Activated T-cell treated with anti-CD3 and anti-CD28 coated beads, Interleukin-2, amount 50 U/mL, for 4 hours (primary cell): ENCODE data around the gene ALDOB. TPM values are rescaled to one million over a fixed set of nuclear protein-coding genes. Genes with fewer than 3 reads are reported as not detected.

ENCODE experiments used
- ATAC-seq, 2 donors: fragments of 200-7000 bp; cut with Tn5 transposase; one replicate each; pipeline ENCODE4 v1.10.0; 2021
- DNase-seq: peaks from one replicate; pipeline ENCODE4 v3.0.0-alpha.2; 2020
- H3K27me3 Mint-ChIP-seq: one replicate; pipeline ENCODE4 v1.8.0; 2021; ENCODE audit warnings: low read depth, mixed read lengths
- H3K36me3 Mint-ChIP-seq: one replicate; pipeline ENCODE4 v1.8.0; 2022; ENCODE audit warnings: mixed read lengths; ENCODE audit not compliant: insufficient read depth
- H3K4me1 Mint-ChIP-seq: one replicate; pipeline ENCODE4 v1.8.0; 2021; ENCODE audit warnings: low read depth, mixed read lengths
- H3K4me3 Mint-ChIP-seq: one replicate; pipeline ENCODE4 v1.8.0; 2021; ENCODE audit warnings: mild to moderate bottlenecking, moderate library complexity, mixed read lengths
- H3K9me3 Mint-ChIP-seq: one replicate; pipeline ENCODE4 v1.8.0; 2021; ENCODE audit warnings: mixed read lengths
- total RNA-seq, 3 donors: library from RNA; stranded (reverse); gene quantifications; one replicate each; pipeline ENCODE4 v1.2.1, GENCODE V29; 2021

The ALDOB gene
- 1 to 10 TPM in 1 of 3 donors, under 1 TPM in 2; 0.79 to 1.3 (median 0.89) TPM for total RNA-seq

DNA sequence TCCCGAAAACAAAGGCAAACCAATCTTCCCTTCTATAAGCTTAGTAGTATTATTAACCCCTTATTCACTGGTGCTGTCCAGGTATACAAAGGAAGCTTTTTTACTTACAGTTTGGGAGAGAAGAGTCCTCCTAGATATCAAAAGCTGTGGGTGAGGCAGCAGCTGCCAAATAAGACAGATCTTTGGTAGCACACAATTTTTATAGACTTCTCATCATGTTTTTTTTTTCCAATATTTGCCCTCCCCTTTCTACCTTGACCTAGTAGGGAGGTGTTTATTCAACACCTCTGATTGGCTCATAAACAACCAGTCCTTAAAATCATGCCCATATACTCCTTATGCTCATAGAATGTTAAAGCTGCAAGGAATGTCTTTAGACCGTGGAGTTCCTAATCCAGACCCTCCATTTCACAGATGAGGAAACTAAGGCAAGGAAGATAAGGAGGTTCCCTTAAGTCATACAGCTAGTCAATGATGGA is at the start of gene ALDOB:
Gene ALDOB (minus strand): TSS at position 174 of the 479 bp plus-strand sequence. CDS start 4,887 bp downstream, outside the sequence.
- DNase-seq, result no peak
- no peaks in the 10 kb centered on the region for H3K4me1 Mint-ChIP-seq
- H3K9me3 Mint-ChIP-seq, result no peaks in the 10 kb centered on the region
- no peaks in the 10 kb centered on the region for H3K36me3 Mint-ChIP-seq
- H3K4me3 Mint-ChIP-seq, result no peak within 1 kb of the TSS
- ATAC-seq, result no peak
- peaks cover 20% of the 10 kb centered on the region for H3K27me3 Mint-ChIP-seq

DNA sequence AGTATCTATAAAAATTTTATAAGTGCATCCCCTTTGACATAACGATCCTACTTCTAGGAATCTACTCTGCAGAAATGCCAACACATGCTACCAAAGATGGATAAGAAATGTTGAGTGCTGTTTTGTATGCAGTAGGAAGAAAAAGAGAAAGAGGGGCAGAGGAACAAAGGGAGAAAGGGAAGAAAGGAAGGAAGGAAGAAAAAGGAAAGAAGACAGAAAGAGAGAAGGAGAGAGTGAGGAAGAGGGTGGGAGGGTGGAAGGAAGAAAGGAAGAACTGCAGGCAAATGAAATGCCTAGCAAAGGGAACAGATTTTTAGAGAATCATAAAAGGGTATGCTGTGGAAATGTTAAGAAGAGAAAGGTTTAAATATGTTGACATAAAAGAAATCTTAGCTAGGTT is 48.5 kb upstream of the ALDOB start:
- peaks cover 4% of the 10 kb centered on the region for H3K4me1 Mint-ChIP-seq
- ATAC-seq (no peak), DNase-seq (no peak)
- no peaks in the 10 kb centered on the region for H3K36me3 Mint-ChIP-seq
- no peaks in the 10 kb centered on the region for H3K9me3 Mint-ChIP-seq
- H3K4me3 Mint-ChIP-seq, result no peak overlapping the region
- H3K27me3 Mint-ChIP-seq, result peaks cover 44% of the 10 kb centered on the region

DNA sequence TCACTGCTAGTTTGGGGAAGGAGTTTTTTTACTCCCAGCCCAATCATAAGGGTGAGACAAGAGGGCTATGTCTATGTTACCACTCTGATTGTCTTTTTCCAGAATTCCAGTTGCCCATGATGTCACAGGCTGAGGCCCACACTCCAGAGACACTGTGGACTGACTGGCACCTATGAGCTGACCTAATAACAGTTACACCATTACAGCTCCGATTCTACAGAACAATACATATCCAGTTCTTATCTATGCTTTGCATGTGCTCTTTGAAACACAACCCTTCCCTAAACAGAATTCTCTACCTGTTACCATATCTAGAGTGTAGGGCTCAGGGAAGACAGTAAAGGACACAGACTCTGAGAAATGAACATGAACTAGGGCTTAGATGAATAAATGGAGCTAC is 45.7 kb upstream of the ALDOB start:
- peaks cover 29% of the 10 kb centered on the region for H3K27me3 Mint-ChIP-seq
- no peaks in the 10 kb centered on the region for H3K9me3 Mint-ChIP-seq
- DNase-seq (no peak), ATAC-seq (no peak)
- no peaks in the 10 kb centered on the region for H3K36me3 Mint-ChIP-seq
- H3K4me3 Mint-ChIP-seq, result no peak overlapping the region
- H3K4me1 Mint-ChIP-seq, result no peaks in the 10 kb centered on the region

DNA sequence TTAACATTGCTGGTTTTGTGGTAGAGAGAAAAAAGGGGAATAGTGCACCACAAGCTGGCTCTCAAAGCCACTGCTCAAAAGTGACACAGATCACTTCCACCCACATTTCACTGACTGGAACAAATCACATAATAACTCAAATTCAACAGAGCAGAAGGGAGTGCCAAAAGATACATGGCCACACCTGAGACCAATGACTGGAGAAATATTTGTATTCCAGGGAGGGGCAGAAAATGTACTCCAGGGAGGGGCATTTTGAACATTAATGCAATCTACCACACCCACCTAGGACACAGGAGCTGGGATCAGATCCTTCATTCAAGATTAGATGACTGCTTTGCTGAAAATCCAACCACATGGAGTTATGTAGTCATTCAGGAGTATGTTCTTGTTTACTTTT is 44.8 kb upstream of the ALDOB start:
- no peak for DNase-seq
- no peak for ATAC-seq
- H3K9me3 Mint-ChIP-seq, result no peaks in the 10 kb centered on the region
- peaks cover 25% of the 10 kb centered on the region for H3K27me3 Mint-ChIP-seq
- H3K4me1 Mint-ChIP-seq, result no peaks in the 10 kb centered on the region
- H3K4me3 Mint-ChIP-seq, result no peak overlapping the region
- H3K36me3 Mint-ChIP-seq, result no peaks in the 10 kb centered on the region

DNA sequence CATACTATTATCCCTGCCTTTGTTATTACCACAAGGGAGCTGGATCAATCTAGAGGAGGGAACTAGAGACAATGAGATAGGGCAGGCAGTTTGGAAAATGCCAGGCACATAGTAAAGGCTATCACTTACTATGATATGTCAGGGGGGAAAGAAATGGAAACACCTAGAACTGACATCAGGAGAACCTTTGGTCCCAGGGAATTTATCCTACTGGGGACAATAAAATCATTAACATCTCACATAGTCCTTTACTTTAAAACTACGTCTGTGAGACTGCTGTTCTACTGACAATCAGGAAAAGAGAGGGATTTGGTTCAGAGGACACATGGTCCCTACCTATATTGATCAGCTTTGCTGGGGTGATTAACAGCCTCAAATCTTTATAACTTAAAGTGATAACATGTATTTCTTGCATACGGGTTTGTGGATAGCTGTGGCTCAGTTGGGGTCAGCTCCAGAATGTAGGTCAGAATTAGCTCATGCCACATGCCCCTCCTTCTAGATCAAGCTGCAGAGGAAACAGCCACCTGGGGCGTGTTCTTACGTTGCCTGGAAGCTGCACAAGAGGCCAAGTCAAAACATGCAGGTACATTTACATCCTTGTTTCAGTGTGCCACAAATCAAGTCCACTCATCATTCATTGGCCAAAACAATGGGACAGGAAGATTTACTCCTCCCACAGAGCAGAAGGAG is 43.9 kb upstream of the ALDOB start:
- DNase-seq (no peak), ATAC-seq (no peak)
- H3K4me3 Mint-ChIP-seq, result no peak overlapping the region
- peaks cover 27% of the 10 kb centered on the region for H3K27me3 Mint-ChIP-seq
- H3K36me3 Mint-ChIP-seq, result no peaks in the 10 kb centered on the region
- H3K9me3 Mint-ChIP-seq, result no peaks in the 10 kb centered on the region
- H3K4me1 Mint-ChIP-seq, result no peaks in the 10 kb centered on the region

DNA sequence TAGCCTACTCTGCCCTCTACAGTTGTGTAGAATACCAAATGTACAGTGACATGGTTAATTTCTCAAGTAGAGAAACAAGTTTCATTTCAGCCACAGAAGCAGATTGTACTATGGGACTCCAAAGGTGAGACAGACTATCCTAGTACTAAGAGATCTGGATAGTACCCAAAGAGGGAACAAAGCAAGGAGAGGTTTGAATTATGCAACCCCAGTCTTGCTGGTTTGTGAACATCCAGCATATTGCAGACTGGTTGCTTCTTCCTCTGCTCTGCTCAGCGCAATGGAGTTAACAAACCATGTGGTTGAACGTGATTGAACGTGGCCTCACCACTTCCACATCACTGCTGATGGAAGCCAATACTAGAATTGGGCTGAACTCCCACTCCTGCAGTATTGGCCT is 43.3 kb upstream of the ALDOB start:
- Mint-ChIP-seq H3K27me3 (peaks cover 23% of the 10 kb centered on the region), H3K4me3 (no peak overlapping the region), H3K36me3 (no peaks in the 10 kb centered on the region), H3K4me1 (no peaks in the 10 kb centered on the region), H3K9me3 (no peaks in the 10 kb centered on the region)
- DNase-seq (no peak), ATAC-seq (no peak)

DNA sequence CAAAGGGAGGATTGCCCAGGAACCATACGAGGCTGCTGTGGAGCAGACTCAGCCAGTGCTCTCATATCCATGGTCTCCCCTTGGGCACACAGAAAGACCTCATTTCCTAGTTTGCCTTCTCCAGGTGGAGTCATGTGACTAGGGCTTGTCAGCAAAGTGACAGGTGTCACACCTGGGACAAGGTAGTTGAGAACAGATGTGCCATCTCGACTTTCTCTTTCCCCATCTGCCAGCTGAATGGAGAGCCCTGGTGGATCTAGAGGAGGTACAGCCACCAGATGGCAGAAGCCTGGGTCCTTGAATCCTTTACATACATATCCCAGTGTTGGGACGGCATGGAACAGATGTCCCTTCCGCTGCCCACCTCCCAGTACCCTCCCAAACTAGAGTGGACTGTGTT is 42.9 kb upstream of the ALDOB start:
- H3K36me3 Mint-ChIP-seq, result no peaks in the 10 kb centered on the region
- H3K4me1 Mint-ChIP-seq, result no peaks in the 10 kb centered on the region
- no peak overlapping the region for H3K4me3 Mint-ChIP-seq
- H3K27me3 Mint-ChIP-seq, result peaks cover 23% of the 10 kb centered on the region
- ATAC-seq (no peak), DNase-seq (no peak)
- no peaks in the 10 kb centered on the region for H3K9me3 Mint-ChIP-seq

DNA sequence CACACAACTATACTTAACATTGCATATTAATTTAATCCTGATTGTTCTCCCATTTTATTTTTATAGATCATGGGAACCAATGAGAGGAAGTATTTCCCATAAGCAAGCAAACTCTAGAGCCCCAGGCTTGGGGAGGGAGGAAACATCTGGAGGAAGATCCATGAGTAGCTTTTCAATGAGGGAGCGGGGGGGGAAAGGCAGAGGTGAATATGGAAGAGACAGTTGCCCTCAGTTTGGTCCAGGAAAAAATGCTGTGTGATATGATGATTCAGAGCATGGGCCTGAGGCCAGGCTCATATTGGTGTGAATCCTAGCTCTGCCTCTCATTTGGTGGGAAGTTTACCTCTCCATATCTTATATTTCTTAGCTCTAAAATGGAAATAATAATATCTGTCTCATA is 42.2 kb upstream of the ALDOB start:
- Mint-ChIP-seq H3K4me1 (no peaks in the 10 kb centered on the region), H3K4me3 (no peak overlapping the region), H3K36me3 (no peaks in the 10 kb centered on the region), H3K9me3 (no peaks in the 10 kb centered on the region), H3K27me3 (peaks cover 23% of the 10 kb centered on the region)
- DNase-seq (no peak), ATAC-seq (no peak)

DNA sequence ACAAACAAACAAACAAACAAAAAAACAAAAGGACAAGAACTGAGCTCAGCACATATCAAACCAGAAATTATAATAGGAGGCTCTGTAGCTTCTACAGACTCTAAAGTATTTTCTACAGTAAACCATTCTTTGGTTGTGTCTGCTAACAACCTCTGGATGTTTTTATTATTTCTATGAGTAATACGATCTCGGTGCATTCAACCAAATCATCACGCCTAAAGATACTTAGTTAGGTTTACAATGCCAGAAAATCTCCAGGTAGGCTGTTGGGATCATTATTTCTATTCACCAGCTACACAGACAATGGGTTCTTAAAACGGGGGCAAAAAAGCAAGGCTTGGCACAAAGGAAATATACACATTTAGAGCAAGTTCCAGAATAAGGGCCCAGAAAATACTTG is 41.6 kb upstream of the ALDOB start:
- Mint-ChIP-seq H3K4me1 (no peaks in the 10 kb centered on the region), H3K36me3 (no peaks in the 10 kb centered on the region), H3K27me3 (peaks cover 21% of the 10 kb centered on the region), H3K4me3 (no peak overlapping the region), H3K9me3 (no peaks in the 10 kb centered on the region)
- no peak for DNase-seq
- ATAC-seq, result no peak

DNA sequence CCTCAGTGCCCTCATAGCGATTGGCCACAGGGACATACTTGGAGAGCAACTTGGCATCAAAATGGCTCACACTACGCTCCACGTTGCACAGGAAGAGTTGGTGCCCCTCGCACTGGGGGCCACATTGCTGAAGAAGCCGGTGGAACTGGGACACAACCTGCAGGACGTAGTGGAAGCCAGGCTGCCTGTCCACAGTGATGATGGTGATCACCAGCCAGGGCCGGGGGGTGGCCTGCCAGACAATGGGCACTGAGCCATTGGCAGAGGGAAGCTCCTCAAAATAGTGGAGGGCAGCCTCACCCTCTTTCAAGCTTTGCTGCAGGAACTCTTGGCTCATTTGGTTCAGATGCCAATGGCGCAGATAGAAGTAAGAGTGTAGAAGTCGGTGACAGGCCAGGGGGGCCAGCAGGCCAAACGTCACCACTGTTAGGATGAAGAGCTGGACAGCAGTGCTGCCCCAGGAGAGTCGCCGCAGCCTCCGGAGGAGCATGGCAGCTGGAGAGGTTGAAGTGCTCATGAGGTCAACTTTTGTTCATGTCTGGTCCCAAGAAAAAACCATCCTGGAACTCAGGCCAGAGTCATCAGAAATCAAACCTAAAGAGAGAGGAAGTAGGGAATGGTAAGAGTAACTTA is 41.1 kb upstream of the ALDOB start:
- H3K4me3 Mint-ChIP-seq, result no peak overlapping the region
- DNase-seq (no peak), ATAC-seq (no peak)
- no peaks in the 10 kb centered on the region for H3K4me1 Mint-ChIP-seq
- peaks cover 24% of the 10 kb centered on the region for H3K27me3 Mint-ChIP-seq
- no peaks in the 10 kb centered on the region for H3K9me3 Mint-ChIP-seq
- H3K36me3 Mint-ChIP-seq, result no peaks in the 10 kb centered on the region

DNA sequence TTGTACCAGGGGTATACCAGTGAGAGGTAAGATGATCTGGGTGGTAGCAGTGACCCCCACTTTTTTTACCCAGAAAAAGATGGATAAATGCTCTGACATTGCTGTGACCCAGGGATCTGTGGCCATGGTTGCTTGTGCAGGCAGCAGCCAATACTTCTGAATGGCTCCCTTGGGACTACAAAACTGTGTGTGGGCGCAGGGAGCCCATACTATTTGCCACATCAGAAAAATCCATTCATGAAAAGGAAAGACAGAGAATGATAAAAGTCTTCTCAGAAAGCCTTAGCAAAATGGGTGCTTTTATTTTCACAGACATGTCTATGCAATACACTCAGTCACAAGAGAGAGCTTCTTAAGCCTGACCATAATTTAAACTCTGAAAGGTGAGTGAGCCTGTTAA is 37.3 kb upstream of the ALDOB start:
- Mint-ChIP-seq H3K9me3 (no peaks in the 10 kb centered on the region), H3K27me3 (peaks cover 28% of the 10 kb centered on the region), H3K4me1 (no peaks in the 10 kb centered on the region), H3K4me3 (no peak overlapping the region), H3K36me3 (no peaks in the 10 kb centered on the region)
- DNase-seq (no peak), ATAC-seq (no peak)

DNA sequence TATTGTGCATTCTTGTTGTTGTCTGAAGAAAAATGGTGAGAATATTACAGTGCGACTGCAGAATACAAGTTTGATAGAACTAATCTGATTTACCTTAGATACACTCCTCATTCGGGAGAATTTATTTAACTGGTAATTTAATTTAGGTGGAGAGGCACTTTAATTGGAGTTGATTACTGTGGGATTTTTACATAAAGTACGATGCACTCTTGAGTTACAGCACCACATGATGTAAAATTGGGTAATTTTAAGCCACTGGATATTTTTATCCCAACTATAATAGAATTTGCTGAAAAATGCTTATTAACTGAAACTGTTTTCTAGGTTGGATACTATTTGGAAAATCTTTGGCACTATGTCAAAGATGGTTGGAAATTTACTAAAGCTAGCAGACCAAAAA is 35.4 kb upstream of the ALDOB start:
- no peak for DNase-seq

DNA sequence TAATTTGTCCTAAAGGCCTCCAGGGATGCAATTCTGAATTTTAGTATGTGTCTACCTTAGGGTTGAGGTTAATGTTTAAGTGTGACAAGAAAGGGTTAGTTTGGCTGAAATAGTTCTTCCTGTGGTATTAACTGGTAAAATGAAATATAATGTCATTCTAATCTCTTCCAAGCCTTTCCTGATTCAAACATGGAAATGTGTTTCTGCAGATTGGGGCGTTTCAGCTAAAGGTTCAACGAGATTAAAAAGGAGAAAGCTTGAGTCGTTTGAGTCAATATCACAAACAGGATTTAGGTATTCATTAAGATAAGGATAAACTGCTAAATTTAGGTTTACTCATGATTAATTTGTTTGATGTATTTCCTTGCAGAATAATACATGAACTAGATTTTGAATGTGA is 34.4 kb upstream of the ALDOB start:
- Mint-ChIP-seq H3K4me1 (peaks cover 2% of the 10 kb centered on the region), H3K36me3 (no peaks in the 10 kb centered on the region)
- ATAC-seq, result no peak

More for the DNA sequence above, 35.4 kb upstream of the ALDOB start:
- H3K4me1 Mint-ChIP-seq, result peaks cover 2% of the 10 kb centered on the region
- H3K27me3 Mint-ChIP-seq, result peaks cover 28% of the 10 kb centered on the region
- no peak for ATAC-seq
- H3K9me3 Mint-ChIP-seq, result no peaks in the 10 kb centered on the region
- H3K36me3 Mint-ChIP-seq, result no peaks in the 10 kb centered on the region
- no peak overlapping the region for H3K4me3 Mint-ChIP-seq

DNA sequence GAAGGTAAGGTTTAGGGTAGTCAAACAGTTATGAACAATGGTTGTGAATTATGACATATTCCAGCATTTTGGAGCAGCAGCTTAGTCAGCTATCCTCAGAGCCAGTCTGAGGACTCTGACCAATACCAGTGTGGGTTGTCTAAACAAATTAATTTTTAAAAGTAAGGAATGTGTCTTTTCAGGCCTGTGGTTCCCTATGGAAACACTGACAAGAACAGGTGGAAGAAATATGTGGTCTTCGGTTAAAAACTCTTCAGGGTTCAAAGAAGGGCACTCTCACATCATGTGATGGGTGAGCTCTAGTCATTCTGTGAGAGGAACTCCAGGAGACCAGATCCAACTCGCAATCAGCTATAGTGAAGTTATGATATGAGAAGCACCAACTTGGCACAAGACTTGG is 33.5 kb upstream of the ALDOB start:
- Mint-ChIP-seq H3K4me3 (no peak overlapping the region), H3K36me3 (no peaks in the 10 kb centered on the region), H3K4me1 (peaks cover 2% of the 10 kb centered on the region), H3K9me3 (no peaks in the 10 kb centered on the region), H3K27me3 (peaks cover 23% of the 10 kb centered on the region)
- DNase-seq (no peak), ATAC-seq (no peak)

More for the DNA sequence above, 34.4 kb upstream of the ALDOB start:
- Mint-ChIP-seq H3K4me3 (no peak overlapping the region), H3K9me3 (no peaks in the 10 kb centered on the region), H3K27me3 (peaks cover 24% of the 10 kb centered on the region)
- no peak for DNase-seq

DNA sequence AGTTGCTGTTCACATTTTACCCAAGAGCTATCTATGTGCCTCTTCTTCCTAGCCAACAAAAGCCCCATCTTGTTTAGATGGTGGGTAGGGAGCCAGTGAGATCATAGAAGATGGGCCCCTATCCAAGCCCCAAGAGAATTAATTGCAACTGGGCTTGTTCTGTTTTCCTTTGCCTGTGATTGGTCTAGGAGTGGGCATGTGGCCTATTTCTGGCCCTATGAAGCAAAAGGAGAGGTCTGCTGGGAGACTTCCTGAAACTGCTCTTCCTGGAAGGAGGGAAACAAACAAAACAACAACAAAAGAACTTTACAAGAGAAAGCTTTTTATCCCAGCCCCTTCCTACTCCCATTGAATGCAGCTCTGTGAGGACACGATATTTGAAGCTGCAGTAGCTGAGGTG is 32.5 kb upstream of the ALDOB start:
- Mint-ChIP-seq H3K27me3 (peaks cover 25% of the 10 kb centered on the region), H3K9me3 (no peaks in the 10 kb centered on the region), H3K36me3 (no peaks in the 10 kb centered on the region), H3K4me3 (no peak overlapping the region), H3K4me1 (peaks cover 2% of the 10 kb centered on the region)
- no peak for DNase-seq
- no peak for ATAC-seq
